Dermis blood vessel endothelial cell (primary cell): ENCODE results near the gene SLC2A13. TPM values are rescaled to one million over a fixed set of nuclear protein-coding genes. Genes with fewer than 3 reads are reported as not detected.

Experiments
- DNase-seq: peaks from one replicate; pipeline ENCODE4 v3.0.0; 2010
- total RNA-seq: library from RNA; depleted of rRNA; stranded (reverse); fragments of >200 nt; gene quantifications from 2 replicates; pipeline ENCODE4 v1.2.3, GENCODE V29; 2014

The SLC2A13 gene
- 4.6 and 6.5 TPM in 2 replicates for total RNA-seq

- peak; percentile 78 for DNase-seq
These were observed at the start of gene SLC2A13 for GRCh38 chr12:40105515-40106201. SLC2A13 (minus strand) TSS chr12:40106081; CDS start chr12:40105808, 273 bp downstream.

- DNase-seq: no peak
These were observed 48.5 kb upstream of the SLC2A13 start for GRCh38 chr12:40154381-40154780.

- DNase-seq: no peak
These were observed 47.6 kb upstream of the SLC2A13 start for GRCh38 chr12:40153432-40153831.

- peak; percentile 53 for DNase-seq
These were observed 47.0 kb upstream of the SLC2A13 start for GRCh38 chr12:40152783-40153383.

GRCh38 chr12:40149673-40150260 lies 43.9 kb upstream of the SLC2A13 start:
- DNase-seq: no peak

GRCh38 chr12:40146800-40147797 lies 41.2 kb upstream of the SLC2A13 start:
- DNase-seq: no peak

GRCh38 chr12:40145896-40146295 lies 40.0 kb upstream of the SLC2A13 start:
- DNase-seq: no peak

GRCh38 chr12:40144023-40144422 lies 38.1 kb upstream of the SLC2A13 start:
- DNase-seq: no peak

GRCh38 chr12:40142001-40142744 lies 36.3 kb upstream of the SLC2A13 start:
- no peak for DNase-seq

- DNase-seq: no peak
These were observed 32.6 kb upstream of the SLC2A13 start for GRCh38 chr12:40138526-40138925.

- no peak for DNase-seq
These were observed 31.4 kb upstream of the SLC2A13 start for GRCh38 chr12:40137252-40137651.

GRCh38 chr12:40127408-40127807 lies 21.5 kb upstream of the SLC2A13 start:
- no peak for DNase-seq

- no peak for DNase-seq
These were observed 17.6 kb upstream of the SLC2A13 start for GRCh38 chr12:40123496-40123895.

- DNase-seq: no peak
These were observed 17.0 kb upstream of the SLC2A13 start for GRCh38 chr12:40122842-40123241.

GRCh38 chr12:40117818-40118217 lies 11.9 kb upstream of the SLC2A13 start:
- DNase-seq: no peak

GRCh38 chr12:40110586-40110985 lies 4.7 kb upstream of the SLC2A13 start:
- DNase-seq: no peak

GRCh38 chr12:40107803-40108620 lies 2.1 kb upstream of the SLC2A13 start:
- no peak for DNase-seq

GRCh38 chr12:40107098-40107802 lies 1.4 kb upstream of the SLC2A13 start:
- peak; percentile 85 for DNase-seq

GRCh38 chr12:40106655-40107054 lies 774 bp upstream of the SLC2A13 start:
- DNase-seq: no peak

- DNase-seq: no peak
These were observed 287 bp upstream of the SLC2A13 start for GRCh38 chr12:40106202-40106533.

- DNase-seq: no peak
These were observed 691 bp downstream of the SLC2A13 start for GRCh38 chr12:40105265-40105514.
